ENCODE results near the gene DDX49.

DNA sequence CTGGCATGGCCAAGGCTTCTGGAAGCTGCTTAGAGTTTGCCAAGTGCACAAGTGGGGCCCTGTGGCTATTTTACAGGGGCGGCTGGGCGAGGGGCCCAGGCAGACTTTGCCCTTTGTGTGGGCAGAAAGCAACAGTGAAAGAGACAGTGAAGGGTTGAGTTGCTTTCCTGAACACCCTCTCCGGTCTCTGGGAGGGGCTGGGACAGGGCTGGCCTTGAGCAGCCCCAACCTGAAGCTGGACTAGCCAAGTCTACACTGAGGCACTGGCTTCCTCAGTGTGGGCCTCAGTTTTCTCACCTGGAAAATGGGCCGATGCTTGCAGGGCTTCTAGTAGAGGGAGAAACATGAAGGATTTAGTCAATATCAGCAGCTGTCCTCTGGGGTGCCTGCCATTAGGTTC, 23.9 kb downstream of the DDX49 start:
- TF ChIP-seq, protein P1, sequence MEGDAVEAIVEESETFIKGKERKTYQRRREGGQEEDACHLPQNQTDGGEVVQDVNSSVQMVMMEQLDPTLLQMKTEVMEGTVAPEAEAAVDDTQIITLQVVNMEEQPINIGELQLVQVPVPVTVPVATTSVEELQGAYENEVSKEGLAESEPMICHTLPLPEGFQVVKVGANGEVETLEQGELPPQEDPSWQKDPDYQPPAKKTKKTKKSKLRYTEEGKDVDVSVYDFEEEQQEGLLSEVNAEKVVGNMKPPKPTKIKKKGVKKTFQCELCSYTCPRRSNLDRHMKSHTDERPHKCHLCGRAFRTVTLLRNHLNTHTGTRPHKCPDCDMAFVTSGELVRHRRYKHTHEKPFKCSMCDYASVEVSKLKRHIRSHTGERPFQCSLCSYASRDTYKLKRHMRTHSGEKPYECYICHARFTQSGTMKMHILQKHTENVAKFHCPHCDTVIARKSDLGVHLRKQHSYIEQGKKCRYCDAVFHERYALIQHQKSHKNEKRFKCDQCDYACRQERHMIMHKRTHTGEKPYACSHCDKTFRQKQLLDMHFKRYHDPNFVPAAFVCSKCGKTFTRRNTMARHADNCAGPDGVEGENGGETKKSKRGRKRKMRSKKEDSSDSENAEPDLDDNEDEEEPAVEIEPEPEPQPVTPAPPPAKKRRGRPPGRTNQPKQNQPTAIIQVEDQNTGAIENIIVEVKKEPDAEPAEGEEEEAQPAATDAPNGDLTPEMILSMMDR (IDR thresholded peaks at IDR 0.05; ENCODE audit: low read depth, low read length, missing input control), result no peak
- TF ChIP-seq, protein P2, sequence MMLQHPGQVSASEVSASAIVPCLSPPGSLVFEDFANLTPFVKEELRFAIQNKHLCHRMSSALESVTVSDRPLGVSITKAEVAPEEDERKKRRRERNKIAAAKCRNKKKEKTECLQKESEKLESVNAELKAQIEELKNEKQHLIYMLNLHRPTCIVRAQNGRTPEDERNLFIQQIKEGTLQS (IDR thresholded peaks at IDR 0.05), result no peak
- TF ChIP-seq FOXA1 (IDR thresholded peaks at IDR 0.05), result no peak
